A673 (cell line): ENCODE results near the gene PROCR. TPM values are rescaled to one million over a fixed set of nuclear protein-coding genes. Genes with fewer than 3 reads are reported as not detected.

ENCODE experiments used
- BruUV-seq: library from RNA; stranded (reverse); fragments of 400-500 nt; replicated peaks from 2 replicates; lab custom pipeline; 2021; lab: Mats Ljungman, UMichigan
- CTCF ChIA-PET: fragments of 300-600 bp; sonication (Branson Sonifier 250); formaldehyde crosslinking; loops from one replicate; lab custom pipeline; 2022; ENCODE audit warnings: antibody characterized with exemption; lab: Charles Lee
- POLR2A ChIA-PET: fragments of 300-600 bp; sonication (Branson Sonifier 250); formaldehyde crosslinking; loops from one replicate; lab custom pipeline; 2022; ENCODE audit warnings: antibody characterized with exemption; ENCODE audit not compliant: low non-redundant PET; lab: Charles Lee
- DNase-seq: peaks from one replicate; pipeline ENCODE4 v3.0.0-alpha.2; 2015; ENCODE audit warnings: low spot score
- H3K27ac ChIP-seq: fragments of 200-600 bp; sonication (generic); 2 replicates; pipeline ENCODE4 v1.5.1; 2016; ENCODE audit warnings: mixed run types, low read depth, mild to moderate bottlenecking, mixed read lengths, antibody characterized with exemption, low read length; ENCODE audit not compliant: poor library complexity, severe bottlenecking
- H3K27me3 ChIP-seq: fragments of 200-600 bp; sonication (generic); replicated peaks from 2 replicates; pipeline ENCODE4 v1.6.1; 2017; ENCODE audit warnings: mixed run types, low read depth, mild to moderate bottlenecking, mixed read lengths, antibody characterized with exemption, low read length; ENCODE audit not compliant: insufficient read depth, poor library complexity
- H3K36me3 ChIP-seq: fragments of 200-600 bp; sonication (generic); 2 replicates; pipeline ENCODE4 v1.6.1; 2016; ENCODE audit warnings: mixed run types, mild to moderate bottlenecking, mixed read lengths, antibody characterized with exemption, low read length; ENCODE audit not compliant: insufficient read depth, poor library complexity, severe bottlenecking
- H3K4me1 ChIP-seq: fragments of 200-600 bp; sonication (generic); 2 replicates; pipeline ENCODE4 v1.6.1; 2017; ENCODE audit warnings: mixed run types, mild to moderate bottlenecking, mixed read lengths, antibody characterized with exemption, low read length; ENCODE audit not compliant: insufficient read depth, poor library complexity, severe bottlenecking
- H3K4me3 ChIP-seq: fragments of 200-600 bp; sonication (generic); 2 replicates; pipeline ENCODE4 v1.5.1; 2016; ENCODE audit warnings: low read depth, mixed run types, mild to moderate bottlenecking, mixed read lengths, low read length; ENCODE audit not compliant: poor library complexity, severe bottlenecking
- H3K9me3 ChIP-seq: fragments of 200-600 bp; sonication (generic); 2 replicates; pipeline ENCODE4 v1.6.1; 2016; ENCODE audit warnings: mixed run types, low read depth, mild to moderate bottlenecking, mixed read lengths, antibody characterized with exemption, low read length; ENCODE audit not compliant: poor library complexity, severe bottlenecking
- CTCF ChIP-seq: fragments of 300-800, 200-600 bp; sonication (generic); conservative IDR thresholded peaks from 2 replicates; pipeline ENCODE4 v1.5.1; 2017; ENCODE audit warnings: low read depth, mild to moderate bottlenecking, antibody characterized with exemption, low read length, moderate library complexity, mixed read lengths
- EZH2 ChIP-seq: fragments of 200-600 bp; sonication (generic); IDR thresholded peaks from 2 replicates; pipeline ENCODE4 v1.6.1; 2017; ENCODE audit warnings: borderline replicate concordance, low read depth, mild to moderate bottlenecking, mixed read lengths, antibody characterized with exemption, low read length; ENCODE audit not compliant: poor library complexity, severe bottlenecking
- intact Hi-C: fragments of 100-400 bp; cut with micrococcal nuclease; formaldehyde crosslinking; loops from one replicate; pipeline ENCODE4 v1.10.0; 2022; ENCODE audit not compliant: unreplicated experiment
- total RNA-seq: library from RNA; stranded (reverse); gene quantifications from 2 replicates; pipeline ENCODE4 v1.2.3, GENCODE V29; 2021

Gene PROCR
- total RNA-seq, 1 experiment from 2014 or later = 0.58 TPM

GRCh38 chr20:35174458-35175216, 2.8 kb downstream of the PROCR start:
- Histone ChIP-seq H3K27me3 (no peaks in the 10 kb centered on the region), H3K4me1 (no peaks in the 10 kb centered on the region), H3K36me3 (no peaks in the 10 kb centered on the region), H3K9me3 (no peaks in the 10 kb centered on the region), H3K4me3 (no peak overlapping the region), H3K27ac (no peak overlapping the region)
- BruUV-seq = no TSS peak
- POLR2A ChIA-PET = no interaction called here
- TF ChIP-seq CTCF (no peak), EZH2 (no peak)
- CTCF ChIA-PET = no interaction called here
- intact Hi-C loops = no loop called here
- no peak for DNase-seq

DNA sequence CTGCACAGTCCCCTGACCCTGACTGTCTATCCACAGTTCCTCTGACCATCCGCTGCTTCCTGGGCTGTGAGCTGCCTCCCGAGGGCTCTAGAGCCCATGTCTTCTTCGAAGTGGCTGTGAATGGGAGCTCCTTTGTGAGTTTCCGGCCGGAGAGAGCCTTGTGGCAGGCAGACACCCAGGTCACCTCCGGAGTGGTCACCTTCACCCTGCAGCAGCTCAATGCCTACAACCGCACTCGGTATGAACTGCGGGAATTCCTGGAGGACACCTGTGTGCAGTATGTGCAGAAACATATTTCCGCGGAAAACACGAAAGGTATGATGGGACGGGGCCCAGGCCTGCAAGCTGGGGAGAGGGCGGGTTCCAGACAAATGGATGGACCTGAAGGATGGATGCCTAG, 4.3 kb downstream of the PROCR start:
- Histone ChIP-seq H3K27me3 (no peaks in the 10 kb centered on the region), H3K27ac (no peak overlapping the region), H3K4me1 (no peaks in the 10 kb centered on the region), H3K36me3 (no peaks in the 10 kb centered on the region), H3K4me3 (no peak overlapping the region), H3K9me3 (no peaks in the 10 kb centered on the region)
- no peak for DNase-seq
- POLR2A ChIA-PET = no interaction called here
- TF ChIP-seq CTCF (no peak), EZH2 (no peak)
- BruUV-seq = no TSS peak
- intact Hi-C loops = no loop called here
- CTCF ChIA-PET = interaction anchor here (1.2 kb wide), 1 partner anchor 31 kb away, joined by 3 read pairs; no protein-coding TSS in a partner anchor

DNA sequence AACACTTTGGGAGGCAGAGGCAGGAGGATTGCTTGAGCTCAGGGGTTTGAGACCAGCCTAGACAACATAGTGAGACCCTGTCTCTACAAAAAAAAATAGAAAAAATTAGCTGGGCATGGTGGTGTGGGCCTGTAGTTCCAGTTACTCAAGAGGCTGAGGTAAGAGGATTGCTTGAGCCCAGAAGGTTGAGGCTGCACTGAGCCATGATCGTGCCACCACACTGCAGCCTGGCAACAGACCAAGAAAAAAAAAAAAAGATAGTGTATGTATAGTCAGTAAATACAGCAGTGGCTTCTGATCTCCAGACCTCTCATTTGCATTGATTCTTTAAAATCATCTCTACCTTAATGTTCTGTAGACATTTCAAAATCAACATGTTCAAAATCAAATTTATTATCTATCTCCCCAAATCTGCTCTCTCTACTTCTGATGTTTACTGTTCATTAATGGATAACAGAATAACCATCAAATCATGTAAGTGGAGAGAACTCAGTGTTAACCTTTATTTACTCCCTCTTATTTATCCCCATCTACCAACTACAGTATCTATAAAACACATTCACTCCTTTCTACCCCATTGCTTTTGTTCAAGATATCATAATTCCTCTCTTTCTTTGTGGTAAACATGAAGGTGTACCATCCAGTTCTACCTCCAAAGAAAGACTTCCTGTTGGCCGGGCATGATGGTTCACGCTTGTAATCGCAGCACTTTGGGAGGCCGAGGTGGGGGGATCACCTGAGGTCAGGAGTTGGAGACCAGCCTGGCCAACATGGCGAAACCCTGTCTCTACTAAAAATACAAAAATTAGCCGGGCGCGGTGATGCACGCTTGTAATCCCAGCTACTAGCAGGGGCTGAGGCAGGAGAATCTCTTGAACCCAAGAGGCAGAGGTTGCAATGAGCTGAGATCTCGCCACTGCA, 7.7 kb downstream of the PROCR start:
- DNase-seq = no peak
- POLR2A ChIA-PET = interaction anchor here (0.7 kb wide), 1 partner anchor 63 kb away, joined by 12 read pairs; no protein-coding TSS in a partner anchor
- CTCF ChIA-PET = interaction anchor here (0.5 kb wide), 1 partner anchor 83 kb away, joined by 4 read pairs; no protein-coding TSS in a partner anchor
- no peak overlapping the region for H3K27ac ChIP-seq
- H3K9me3 ChIP-seq = no peaks in the 10 kb centered on the region
- no TSS peak for BruUV-seq
- peaks cover 9% of the 10 kb centered on the region for H3K27me3 ChIP-seq
- TF ChIP-seq CTCF (no peak), EZH2 (no peak)
- H3K4me3 ChIP-seq = no peak overlapping the region
- intact Hi-C loops = no loop called here
- no peaks in the 10 kb centered on the region for H3K4me1 ChIP-seq
- no peaks in the 10 kb centered on the region for H3K36me3 ChIP-seq
